Esophagus mucosa (tissue), 1 donor: ENCODE results near the gene TNF. TPM values are rescaled to one million over a fixed set of nuclear protein-coding genes. Genes with fewer than 3 reads are reported as not detected.
A peak's percentile ranks its signal among the peaks of the same experiment; 100 is the strongest.
"Not testable (repeated sequence)": the region's sequence is repeated elsewhere in the genome, so short reads cannot be mapped to it uniquely, and the experiment has no call there.

Experiments
- ATAC-seq: fragments of 200-7000 bp; cut with Tn5 transposase; one replicate; pipeline ENCODE4 v1.9.1; 2020
- total RNA-seq: library from RNA; stranded (reverse); gene quantifications from one replicate; pipeline ENCODE4 v1.2.4, GENCODE V29; 2023
- donor health status: DM: yes; HTN: yes; CAD: no.

Gene TNF
- total RNA-seq, 1 donor from 2014 or later, result 0.24 TPM

DNA sequence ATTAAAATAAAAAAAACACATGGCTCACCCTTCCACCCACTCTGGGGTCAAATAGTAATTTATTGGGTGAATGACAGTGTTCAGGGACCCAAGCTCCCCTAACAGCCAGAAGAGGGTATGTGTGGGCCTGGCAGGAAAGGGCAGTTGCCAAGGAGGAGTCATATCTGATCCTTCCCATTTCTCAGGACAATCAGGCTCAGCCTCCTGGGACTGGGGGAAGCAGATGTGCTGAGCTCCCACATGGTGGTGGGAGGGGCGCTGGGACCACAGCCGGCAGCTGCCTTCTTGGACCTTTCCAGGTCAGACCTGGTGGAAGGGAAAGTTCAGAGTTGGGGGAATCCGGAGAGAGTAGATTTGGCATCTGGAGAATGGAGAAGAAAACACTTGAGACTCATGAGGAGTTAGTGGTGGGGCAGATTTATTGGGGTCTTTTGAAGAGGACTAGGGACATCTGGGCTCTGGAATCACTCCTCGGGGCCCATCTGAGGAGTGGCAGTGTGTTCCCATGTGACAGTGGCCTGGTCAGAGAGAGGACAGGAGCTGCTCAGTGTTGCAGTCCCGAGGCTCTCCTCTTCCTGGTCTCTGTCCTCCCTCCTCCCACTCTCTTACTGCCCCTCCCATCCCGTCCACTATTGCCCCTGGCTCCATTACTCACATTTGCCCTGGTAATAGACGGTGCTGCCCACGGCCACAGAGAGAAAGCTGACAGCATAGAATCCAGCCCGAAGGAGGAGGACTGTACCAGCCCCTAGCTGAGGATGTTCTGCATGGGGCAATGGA, 13.7 kb downstream of the TNF start:
- ATAC-seq, result no peak

DNA sequence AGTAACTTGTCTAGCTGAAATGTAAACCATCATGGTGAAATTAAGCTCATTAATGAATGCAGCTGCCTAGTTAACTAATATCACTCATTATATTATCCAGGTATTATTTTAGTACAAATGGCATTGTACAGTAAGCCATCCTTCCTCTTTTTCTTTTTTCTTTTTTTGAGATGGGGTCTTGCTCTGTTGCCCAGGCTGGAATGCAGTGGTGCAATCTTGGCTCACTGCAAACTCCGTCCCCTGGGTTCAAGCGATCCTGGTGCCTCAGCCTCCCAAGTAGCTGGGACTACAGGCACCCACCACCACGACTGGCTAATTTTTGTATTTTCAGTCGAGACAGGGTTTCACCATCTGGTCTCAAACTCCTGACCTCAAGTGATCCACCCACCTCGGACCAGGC, 15.3 kb downstream of the TNF start:
- ATAC-seq, result not testable (repeated sequence)

DNA sequence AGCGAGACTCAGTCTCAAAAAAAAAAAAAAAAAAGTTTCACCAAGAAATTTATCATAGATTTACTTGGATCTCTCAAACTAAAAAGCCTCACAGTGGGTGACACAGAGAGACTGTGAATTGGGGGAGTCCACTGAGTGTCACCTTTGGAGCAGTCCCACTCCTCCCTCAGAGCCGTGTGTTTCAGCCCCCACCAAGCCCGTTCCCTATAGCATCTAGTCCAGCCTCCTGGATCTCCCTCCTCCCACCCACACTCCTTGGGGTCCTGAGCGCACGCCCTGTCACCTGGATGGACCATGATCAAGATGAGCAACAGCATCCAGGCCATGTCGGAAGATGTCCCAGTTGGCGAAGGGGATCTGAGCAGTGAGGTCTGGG, 17.0 kb downstream of the TNF start:
- ATAC-seq, result peak; percentile 32

DNA sequence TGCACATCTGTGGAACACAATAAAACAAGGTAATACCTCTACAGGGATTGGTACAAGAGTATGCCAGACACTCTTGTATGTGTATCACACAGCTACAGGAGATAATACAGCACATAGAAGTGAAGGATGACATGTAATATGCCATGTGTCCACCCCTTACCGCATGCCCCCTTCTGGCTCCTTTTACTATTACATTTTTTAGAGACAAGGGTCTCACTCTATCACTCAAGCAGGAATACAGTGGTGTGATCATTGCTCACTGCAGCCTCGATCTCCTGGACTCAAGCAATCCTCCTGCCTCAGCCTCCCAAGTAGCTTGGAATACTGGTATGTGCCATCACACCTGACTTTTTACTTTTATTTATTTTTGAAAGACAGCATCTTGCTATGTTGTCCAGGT, 21.6 kb downstream of the TNF start:
- ATAC-seq, result peak; percentile 45

DNA sequence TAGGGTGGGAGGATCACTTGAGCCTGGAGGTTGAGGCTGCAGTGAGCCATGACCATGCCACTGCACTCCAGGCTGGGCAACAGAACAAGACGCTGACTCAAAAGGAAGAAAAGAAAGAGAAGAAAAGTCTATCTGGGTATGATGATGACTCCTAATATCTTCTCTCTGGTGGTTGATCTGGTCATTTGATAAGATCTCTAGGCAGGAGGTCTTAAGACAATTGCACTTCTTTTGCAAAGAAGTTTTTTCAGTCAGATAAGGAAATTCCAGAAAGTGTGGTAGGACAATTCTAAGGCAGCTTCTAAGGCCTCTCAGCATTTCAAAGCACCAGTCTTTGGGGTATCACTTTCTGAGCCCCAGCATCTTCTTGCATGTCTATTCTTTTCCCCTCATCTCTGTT, 32.0 kb downstream of the TNF start:
- no peak for ATAC-seq

DNA sequence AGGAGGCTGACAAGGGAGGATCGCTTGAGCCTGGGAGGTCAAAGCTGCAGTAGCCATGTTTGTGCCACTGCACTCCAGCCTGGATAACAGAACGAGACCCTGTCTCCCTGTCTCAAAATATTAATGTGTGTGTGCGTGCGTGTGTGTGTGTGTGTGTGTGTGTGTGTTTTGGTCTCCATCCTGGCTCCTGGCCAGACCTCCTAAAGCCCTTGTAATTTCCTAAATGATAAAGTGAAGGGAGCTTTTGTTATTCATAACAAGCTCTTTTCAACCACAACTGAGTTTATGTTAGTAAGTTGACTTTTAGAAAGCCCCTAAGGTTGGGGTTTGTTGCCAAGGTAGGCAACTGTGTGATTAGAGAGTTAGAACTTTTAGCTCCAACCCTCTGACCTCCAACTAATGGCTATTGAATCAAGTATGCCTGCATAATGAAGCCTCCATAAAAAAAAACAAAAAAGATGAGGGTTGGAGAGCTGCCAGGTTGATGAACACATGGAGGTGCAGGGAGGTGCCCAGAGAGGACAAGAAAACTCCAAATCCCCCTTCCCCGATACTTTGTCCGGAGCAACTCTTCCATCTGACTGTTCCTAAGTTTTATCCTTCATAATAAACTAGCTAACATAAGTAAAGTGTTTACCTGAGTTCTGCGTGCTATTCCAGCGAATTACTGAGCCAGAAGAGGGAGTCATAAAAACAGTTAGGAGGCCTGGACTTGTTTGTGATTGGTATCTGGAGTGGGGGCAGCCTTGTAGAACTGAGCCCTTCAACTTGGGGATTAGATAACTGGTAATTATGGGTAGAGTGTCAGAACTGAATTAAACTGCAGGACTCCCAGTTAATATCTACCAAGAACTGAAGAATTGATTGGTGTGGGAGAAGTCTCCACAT, 34.4 kb downstream of the TNF start:
- no peak for ATAC-seq

DNA sequence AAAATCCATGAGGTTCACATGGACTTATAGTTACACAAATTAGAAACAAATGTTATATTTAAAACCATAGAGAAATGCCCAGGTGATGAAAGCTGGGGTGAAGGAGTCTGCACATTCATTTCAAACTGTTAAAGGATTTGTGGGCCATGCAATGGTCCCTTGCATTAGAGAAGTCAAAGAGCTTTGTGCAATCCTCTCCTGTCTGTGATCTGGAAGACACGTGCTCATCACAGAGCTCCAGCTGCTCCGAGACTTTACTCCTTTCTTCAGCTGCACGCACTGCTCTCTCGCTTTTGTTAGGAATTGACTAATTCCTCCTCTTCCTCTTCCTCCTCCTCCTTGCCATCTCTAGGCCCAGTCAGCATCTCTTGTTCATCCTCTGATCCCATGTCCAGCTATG, 35.6 kb downstream of the TNF start:
- no peak for ATAC-seq

DNA sequence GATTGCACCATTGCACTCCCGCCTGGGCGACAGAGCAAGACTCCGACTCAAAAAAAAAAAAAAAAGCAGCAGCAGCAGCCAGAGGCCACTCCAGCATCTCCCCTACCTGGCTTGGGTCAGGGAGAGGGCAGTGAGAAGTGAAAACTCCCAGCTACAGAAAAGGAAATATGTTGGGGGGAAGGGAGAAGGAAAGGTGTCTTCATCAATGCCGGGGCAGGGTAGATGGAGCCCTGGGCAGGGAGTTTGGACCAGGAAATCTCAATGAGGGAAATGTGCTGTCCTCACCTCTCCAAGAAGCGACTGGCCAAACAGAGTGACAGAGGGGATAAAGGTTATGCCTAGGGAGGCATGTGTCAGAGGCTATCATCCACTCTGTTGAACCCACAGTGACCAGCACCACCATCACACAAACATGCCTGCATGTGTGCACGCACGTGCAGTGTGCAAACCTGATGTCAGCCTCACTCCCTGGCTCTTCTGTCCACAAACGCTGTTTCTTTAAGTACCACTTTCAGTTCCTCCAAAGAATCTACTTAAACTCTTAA, 38.8 kb downstream of the TNF start:
- no peak for ATAC-seq

DNA sequence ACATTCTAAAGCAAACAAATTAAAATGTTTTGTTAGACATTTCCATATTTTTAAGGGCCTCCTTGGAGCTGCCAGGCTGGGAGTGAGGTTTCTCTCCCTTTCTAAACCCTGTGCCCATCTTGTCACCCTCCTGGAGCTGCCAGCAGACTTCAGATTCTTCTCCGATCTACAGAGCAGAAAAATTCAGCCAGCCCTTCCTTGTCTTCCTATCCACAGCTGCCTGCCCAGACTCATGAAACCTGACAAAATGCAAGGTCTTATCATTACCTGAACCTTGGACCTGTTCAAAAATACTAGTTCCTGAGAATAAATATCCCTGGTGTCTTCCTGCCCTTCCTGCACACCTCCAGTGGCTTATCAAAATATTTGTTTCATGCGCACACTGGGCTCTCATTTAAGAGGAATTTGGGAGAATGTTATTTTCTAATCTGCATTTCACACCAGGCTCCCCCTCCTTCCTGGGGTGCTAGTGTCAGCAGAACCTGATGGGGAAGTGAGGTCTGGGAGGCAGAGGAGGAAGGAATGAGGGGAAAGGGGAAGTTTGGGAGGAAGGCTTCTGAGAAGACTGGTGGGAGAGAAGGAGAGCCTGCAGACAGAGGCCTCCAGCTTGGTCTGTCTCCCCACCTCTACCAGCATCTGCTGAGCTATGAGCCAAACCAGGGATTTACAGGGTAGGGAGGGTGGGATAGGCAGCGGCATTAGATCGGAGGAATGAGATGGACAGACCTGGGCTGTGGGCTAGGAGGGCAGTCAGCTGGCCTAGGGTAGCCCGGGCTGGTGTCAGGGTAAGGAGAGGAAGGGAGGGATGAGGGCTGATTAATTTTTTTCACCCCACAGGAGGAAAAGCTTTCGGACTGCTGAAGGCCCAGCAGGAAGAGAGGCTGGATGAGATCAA, 39.6 kb downstream of the TNF start, which contains the start of gene AIF1:
TSS of gene AIF1 (plus strand) at position 551 of the 895 bp plus-strand sequence. CDS start at position 647, 96 bp downstream.
- ATAC-seq, result no peak

DNA sequence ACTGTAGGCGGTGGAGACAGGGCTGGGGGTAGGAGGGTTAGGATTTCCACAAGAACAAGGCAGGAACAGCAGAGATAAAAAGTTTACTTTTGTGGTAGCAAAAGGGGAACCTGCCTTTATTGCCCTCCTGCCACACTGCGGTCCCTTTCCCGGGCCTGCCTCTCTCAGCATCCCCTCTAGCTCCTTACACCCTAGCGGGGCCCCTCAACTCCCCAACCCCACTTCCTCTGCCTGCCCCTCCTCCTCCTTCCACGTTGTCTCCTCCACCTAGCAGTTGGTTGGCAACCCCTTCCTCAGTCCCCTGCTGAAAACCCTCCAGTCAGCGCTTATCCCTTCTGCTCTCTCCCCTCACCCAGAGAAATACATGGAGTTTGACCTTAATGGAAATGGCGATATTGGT, 40.4 kb downstream of the TNF start:
- no peak for ATAC-seq

DNA sequence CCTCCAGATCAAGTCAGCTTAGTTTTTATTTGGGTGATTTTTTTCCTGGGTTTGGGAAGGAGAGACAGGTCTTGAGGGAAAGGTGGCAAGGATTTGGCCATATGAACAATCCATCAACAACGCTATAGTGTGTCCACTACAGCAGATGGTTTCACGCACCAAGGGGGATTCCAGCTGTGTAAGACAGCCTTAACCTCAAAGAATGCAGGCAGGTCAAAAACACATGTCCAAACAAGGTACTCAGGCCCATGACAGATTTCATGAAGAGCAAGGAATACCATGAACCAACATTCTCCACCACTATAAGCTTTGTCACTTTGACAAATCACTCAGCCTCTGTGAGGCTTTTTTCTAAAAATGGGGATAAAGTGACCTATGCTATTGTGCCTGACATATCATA, 41.6 kb downstream of the TNF start:
- no peak for ATAC-seq

DNA sequence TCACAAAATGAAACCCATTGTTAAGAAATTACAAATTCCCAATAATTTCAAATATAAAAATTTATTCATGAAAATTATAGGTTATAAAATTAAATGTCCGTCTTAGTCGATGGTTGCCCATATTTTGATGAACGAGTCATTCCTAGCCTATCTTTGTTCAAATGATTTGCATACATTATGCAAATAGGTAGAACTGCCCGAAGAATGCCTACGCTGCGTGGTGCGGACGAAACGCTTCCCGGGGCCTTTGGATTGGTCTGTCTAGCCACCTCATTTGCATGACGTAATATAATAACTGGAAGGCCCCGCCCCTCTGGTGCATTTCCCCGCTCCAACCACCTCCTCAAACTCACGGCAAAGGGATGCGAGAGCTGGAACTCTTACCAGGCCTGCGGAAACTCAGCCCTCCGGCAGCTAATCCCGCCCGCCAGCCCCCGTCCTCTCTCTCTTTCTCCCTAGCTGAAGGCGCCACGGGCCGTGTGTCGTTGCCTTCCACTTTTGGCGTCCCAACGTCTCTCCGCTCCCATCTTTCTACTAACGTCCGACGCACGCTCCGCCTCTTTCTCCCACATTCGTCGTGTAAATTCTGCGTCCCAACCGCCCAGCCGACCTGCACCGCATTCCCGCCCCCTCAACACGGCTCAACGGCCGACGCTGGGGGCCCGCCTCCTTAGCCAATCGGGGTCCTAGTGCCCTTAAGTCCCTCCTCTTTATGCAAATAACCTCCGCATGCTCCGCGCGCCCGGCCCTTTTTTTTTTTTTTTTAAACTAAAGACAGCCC, 44.6 kb downstream of the TNF start:
- ATAC-seq, result peak; percentile 92

DNA sequence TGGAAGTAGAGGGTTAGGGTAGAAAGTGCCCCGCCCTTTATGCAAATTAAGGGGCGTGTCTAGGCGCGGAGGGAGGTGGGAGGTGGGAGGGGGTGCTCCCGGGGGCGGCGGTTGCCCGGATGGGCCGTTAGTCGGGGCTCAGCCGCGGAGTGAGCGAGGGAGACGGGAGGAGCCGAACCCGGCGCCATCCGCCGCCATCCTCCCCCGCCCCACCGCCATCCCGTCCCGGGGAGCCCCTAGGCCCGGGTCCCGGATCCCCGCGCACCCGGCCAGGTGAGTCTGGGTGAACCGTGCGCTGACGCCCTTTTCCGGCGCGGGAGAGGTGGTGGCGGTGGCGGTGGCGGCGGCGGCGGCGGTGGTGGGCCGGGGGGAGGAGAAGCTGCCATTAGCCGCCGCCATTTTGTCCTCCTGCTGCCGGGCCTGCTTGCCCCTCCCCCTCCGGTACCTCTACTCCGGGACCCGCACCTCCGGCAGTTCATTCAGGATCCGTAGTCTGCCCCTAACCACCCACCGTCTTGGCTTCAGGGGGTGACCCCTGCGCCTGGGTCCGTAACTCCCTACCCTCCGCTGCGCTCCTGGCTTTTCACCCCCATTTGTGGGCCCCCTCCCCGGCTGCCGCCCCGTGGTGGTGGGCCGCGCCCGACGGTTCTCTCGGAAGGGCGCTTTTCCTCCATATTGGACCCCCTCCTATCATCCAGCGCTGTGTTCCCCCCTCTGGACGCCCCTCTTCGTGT, 45.4 kb downstream of the TNF start, which contains the start of gene PRRC2A:
TSS of gene PRRC2A (plus strand) at position 130 of the 734 bp plus-strand sequence. CDS start 2,075 bp downstream, outside the sequence.
- no peak for ATAC-seq

DNA sequence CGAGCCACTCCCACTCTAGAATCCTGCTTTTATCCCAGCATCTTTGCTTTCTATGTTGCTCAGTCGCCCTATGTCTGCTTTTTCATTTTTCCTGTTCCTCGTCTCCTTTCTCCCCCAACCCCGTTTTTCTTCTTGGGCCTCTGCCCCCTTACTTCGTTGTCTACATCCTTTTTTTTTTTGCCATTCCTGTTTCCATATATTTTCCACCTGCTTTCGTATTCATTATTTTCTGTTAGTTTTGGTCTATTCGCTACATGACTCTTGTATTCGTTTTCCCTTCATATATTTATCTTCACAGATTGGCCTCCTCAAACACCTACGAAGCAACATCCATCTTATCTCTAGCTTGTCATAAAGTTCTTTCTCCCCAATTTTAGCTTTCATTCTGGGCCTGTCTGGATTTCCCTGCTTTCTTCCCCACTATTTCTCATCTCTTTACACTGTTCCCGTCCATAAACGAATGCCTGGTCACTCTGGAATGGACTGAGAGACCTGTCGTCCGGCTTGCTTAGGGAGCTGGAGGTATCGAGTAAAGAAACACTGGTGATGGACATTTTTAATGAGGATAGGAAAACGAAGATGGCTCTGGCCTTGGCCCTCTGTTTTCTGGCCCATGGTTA, 46.1 kb downstream of the TNF start:
- ATAC-seq, result no peak

DNA sequence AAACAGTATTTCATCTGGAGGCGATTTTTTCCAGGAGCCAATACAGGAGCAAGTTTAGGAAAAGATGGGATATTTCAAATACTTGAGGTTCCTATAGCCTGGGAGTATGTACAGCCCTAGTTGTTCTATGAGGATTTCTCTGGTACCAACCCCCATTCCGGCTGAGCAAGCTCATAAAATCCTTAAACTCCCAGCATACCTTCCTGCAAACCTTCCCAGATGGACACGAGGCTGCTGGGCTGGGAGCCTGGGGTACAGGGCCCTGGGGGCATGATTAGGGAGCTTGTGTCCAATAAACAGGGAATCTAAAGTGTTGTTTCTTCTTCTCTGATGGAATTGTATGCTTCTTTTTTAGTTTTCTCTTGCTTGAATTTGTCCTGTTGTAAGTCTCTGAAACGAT, 46.6 kb downstream of the TNF start:
- ATAC-seq, result no peak

DNA sequence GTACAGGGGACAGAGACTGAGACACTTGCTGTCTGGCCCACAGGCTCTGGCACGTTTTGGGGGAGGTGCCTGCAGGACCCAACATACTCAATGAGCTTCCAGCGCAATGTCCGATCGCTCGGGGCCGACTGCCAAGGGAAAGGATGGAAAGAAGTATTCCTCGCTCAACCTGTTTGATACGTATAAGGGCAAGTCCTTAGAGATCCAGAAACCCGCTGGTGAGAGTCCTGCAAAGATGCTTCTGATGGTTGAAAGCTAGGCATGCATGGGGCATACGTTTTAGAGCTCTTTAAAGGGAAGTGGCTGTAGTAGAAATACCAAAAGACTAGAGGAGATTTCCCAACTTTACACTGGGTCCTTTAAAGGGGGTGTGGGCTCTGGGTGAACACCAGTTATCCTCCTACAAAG, 47.3 kb downstream of the TNF start:
- ATAC-seq, result peak; percentile 2

DNA sequence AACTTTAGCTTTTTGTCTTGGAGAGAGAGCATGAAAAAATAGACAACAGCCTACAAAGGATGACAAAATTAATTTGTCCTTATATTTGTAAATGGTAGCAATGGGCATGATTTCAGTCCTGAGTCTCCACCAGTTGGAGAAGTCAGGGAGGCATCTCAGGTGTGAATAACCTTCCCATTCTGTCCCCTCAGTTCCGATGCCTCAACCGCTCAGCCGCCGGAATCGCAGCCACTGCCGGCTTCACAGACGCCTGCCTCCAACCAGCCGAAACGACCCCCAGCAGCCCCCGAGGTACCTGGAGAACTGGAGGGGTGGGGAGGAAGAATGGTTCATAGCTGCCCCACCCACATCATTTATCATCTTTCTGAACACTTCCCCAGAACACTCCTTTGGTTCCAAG, 48.7 kb downstream of the TNF start:
- no peak for ATAC-seq

DNA sequence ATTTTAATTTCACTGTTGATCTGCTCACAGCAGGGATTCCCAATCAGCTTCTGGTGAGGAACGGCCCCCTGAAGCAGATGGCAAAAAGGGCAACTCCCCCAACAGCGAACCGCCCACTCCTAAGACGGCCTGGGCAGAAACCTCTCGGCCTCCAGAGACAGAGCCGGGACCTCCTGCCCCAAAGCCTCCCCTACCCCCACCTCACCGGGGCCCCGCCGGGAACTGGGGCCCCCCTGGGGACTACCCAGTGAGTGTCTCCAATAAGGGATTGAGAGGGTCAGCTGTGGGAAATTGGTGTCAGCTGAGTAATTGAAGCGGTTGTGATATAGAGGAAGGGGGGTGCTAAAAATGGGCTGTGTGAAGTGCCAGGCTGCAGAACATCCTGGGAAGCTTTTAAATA, 51.6 kb downstream of the TNF start:
- ATAC-seq, result no peak

DNA sequence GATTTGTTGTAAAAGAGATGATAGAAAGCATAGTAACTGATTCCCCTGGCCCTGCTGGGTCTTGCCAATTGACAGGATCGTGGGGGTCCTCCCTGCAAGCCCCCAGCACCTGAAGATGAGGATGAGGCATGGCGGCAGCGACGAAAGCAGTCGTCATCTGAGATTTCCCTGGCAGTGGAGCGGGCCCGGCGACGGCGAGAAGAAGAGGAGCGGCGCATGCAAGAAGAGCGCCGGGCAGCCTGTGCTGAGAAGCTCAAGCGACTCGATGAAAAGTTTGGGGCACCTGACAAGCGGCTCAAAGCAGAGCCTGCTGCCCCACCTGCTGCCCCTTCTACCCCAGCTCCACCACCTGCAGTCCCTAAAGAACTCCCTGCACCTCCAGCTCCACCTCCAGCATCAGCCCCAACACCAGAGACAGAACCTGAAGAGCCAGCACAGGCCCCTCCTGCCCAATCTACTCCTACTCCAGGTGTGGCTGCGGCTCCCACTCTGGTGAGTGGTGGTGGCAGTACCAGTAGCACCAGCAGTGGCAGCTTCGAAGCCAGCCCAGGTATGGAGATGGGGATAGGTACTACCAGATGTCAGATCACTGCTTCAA, 52.4 kb downstream of the TNF start:
- no peak for ATAC-seq
